NCI-H748 (cell line): ENCODE data around the gene AKR1D1.

Source experiments
- DNase-seq: peaks from one replicate; lab custom pipeline; 2025; ENCODE audit not compliant: unreplicated experiment; lab: John Stamatoyannopoulos, UW

AKR1D1 gene

GRCh38 chr7:138162236-138162635 is 86.0 kb downstream of the AKR1D1 start:
- no peak for DNase-seq

- no peak for DNase-seq
These were observed 87.5 kb downstream of the AKR1D1 start for GRCh38 chr7:138163800-138164199.

DNA sequence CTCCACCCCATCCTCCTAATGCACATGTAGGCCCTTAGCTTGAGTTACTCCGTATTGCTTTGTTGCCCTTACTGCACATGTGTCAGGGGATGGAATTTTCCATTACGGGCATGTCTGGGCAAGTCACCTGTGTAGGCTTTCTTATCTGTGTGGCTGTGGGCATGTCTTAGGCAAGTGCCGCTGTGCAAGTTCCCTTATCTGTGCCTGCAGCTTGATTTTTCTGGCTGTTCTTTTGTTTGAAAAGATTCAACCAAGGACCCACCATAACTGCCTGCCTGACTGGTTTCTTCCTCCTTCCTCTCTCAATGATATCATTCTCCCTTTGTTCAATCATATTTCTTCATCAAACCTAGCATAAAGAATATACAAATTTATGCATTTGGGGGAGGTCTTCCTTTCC is 88.5 kb downstream of the AKR1D1 start:
- no peak for DNase-seq

GRCh38 chr7:138166681-138167080 is 90.4 kb downstream of the AKR1D1 start:
- no peak for DNase-seq

GRCh38 chr7:138167222-138167621 is 91.0 kb downstream of the AKR1D1 start:
- DNase-seq: no peak

DNA sequence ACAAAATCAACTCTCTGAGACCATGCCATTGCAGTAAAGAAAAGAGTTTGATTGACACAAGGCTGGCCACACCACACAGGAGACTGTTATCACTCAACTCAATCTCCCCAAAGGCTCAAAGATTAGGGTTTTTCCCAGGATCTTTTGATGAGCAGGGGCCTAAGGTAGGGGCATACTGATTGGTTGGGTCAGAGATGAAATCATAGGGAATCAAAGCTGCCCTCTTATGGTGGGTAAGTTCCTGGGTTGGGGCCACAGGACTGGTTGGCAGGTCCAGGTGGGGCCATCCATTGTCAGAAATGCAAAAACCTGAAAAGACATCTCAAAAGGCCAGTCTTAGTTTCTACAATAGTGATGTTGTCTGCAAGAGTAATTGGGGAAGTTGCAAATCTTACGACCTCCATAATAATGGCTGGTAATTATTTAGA is 91.6 kb downstream of the AKR1D1 start:
- DNase-seq: no peak
